MM.1S (cell line): ENCODE results near the gene UBE2E3.

Experiments
- DNase-seq: peaks from one replicate; pipeline ENCODE4 v3.0.0-alpha.2; 2015
- H2AFZ ChIP-seq: fragments of 300-600 bp; sonication (generic); 2 replicates; pipeline ENCODE4 v1.6.0; 2016; ENCODE audit warnings: antibody characterized with exemption, low read length
- H3F3A ChIP-seq: fragments of 300-600 bp; sonication (generic); 2 replicates; pipeline ENCODE4 v1.6.1; 2016; ENCODE audit warnings: mild to moderate bottlenecking, antibody characterized with exemption, low read length, moderate library complexity, mixed read lengths; ENCODE audit not compliant: insufficient read depth
- H3K27ac ChIP-seq: fragments of 300-600 bp; sonication (generic); 2 replicates; pipeline ENCODE4 v1.5.1; 2016; ENCODE audit warnings: mild to moderate bottlenecking, low read length
- H3K27me3 ChIP-seq: fragments of 300-600 bp; sonication (generic); replicated peaks from 2 replicates; pipeline ENCODE4 v1.6.0; 2016; ENCODE audit warnings: low read length; ENCODE audit not compliant: insufficient read depth
- H3K36me3 ChIP-seq: fragments of 300-600 bp; sonication (generic); replicated peaks from 2 replicates; pipeline ENCODE4 v1.6.1; 2016; ENCODE audit warnings: mild to moderate bottlenecking, low read length, mixed read lengths; ENCODE audit not compliant: insufficient read depth
- H3K4me1 ChIP-seq: fragments of 300-600 bp; sonication (generic); 2 replicates; pipeline ENCODE4 v1.6.1; 2016; ENCODE audit warnings: low read length, mixed read lengths
- H3K4me2 ChIP-seq: fragments of 300-600 bp; sonication (generic); 2 replicates; pipeline ENCODE4 v1.6.0; 2016; ENCODE audit warnings: low read depth, low read length
- H3K4me3 ChIP-seq: fragments of 300-600 bp; sonication (generic); 2 replicates; pipeline ENCODE4 v1.5.1; 2016; ENCODE audit warnings: low read length, mixed read lengths
- H3K79me2 ChIP-seq: fragments of 300-600 bp; sonication (generic); 2 replicates; pipeline ENCODE4 v1.6.1; 2016; ENCODE audit warnings: mixed run types, low read length, mixed read lengths
- H3K9ac ChIP-seq: fragments of 300-600 bp; sonication (generic); 2 replicates; pipeline ENCODE4 v1.6.1; 2016; ENCODE audit warnings: low read length, mixed read lengths
- H3K9me2 ChIP-seq: fragments of 300-600 bp; sonication (generic); replicated peaks from 2 replicates; pipeline ENCODE4 v1.6.1; 2016; ENCODE audit warnings: mild to moderate bottlenecking, low read length, mixed read lengths; ENCODE audit not compliant: insufficient read depth
- H3K9me3 ChIP-seq: fragments of 300-600 bp; sonication (generic); replicated peaks from 2 replicates; pipeline ENCODE4 v1.6.1; 2016; ENCODE audit warnings: mild to moderate bottlenecking, low read length, mixed read lengths; ENCODE audit not compliant: insufficient read depth
- H4K20me1 ChIP-seq: fragments of 300-600 bp; sonication (generic); 2 replicates; pipeline ENCODE4 v1.6.1; 2016; ENCODE audit warnings: mild to moderate bottlenecking, low read length, moderate library complexity, mixed read lengths; ENCODE audit not compliant: insufficient read depth
- EZH2 ChIP-seq: fragments of 300-600 bp; sonication (generic); optimal IDR thresholded peaks from 2 replicates; pipeline ENCODE3; 2017; ENCODE audit warnings: low read depth, mild to moderate bottlenecking, antibody characterized with exemption, low read length, mixed read lengths
- EZH2phosphoT487 ChIP-seq: fragments of 300-600 bp; sonication (generic); IDR thresholded peaks from 2 replicates; pipeline ENCODE4 v1.6.1; 2018; ENCODE audit warnings: antibody characterized with exemption, low read length
- TF ChIP-seq, protein P1 (sequence below): fragments of 300-600 bp; sonication (generic); IDR thresholded peaks from 2 replicates; pipeline ENCODE4 v1.5.1; 2016; ENCODE audit warnings: antibody characterized with exemption, low read length, mixed read lengths

The UBE2E3 gene

DNA sequence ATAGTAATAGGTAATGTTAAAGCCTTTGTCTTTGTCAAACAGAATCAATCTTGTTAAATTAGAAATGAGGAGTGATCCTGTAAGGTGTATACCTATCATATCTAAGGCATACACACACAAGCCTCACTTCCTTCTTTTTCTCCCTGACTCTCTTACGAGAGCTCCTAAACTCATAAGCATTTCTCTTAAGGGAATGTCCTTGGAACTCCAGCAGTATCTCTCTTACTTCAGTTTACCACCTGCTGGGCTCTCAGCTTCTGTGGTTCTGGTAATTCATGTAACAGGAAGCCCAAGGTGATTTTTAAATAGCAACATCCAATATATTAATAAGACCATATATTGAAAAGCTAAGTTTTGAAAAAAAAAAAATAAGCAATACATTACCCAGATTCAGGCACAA lies 85.9 kb downstream of the UBE2E3 start:
- no peak overlapping the region for H3K27ac ChIP-seq
- no peaks in the 10 kb centered on the region for H3K9me3 ChIP-seq
- no peaks in the 10 kb centered on the region for H4K20me1 ChIP-seq
- no peak overlapping the region for H3K9ac ChIP-seq
- no peaks in the 10 kb centered on the region for H3K9me2 ChIP-seq
- H2AFZ ChIP-seq = no peak overlapping the region
- H3K36me3 ChIP-seq = no peaks in the 10 kb centered on the region; the same call in 1 of the 2 replicates
- H3K79me2 ChIP-seq = peaks cover 6% of the 10 kb centered on the region; the same call in 1 of the 2 replicates
- H3K4me1 ChIP-seq = peaks cover 15% of the 10 kb centered on the region; the same call in 1 of the 2 replicates
- H3F3A ChIP-seq = no peaks in the 10 kb centered on the region
- H3K4me2 ChIP-seq = no peak overlapping the region
- no peak overlapping the region for H3K4me3 ChIP-seq
- H3K27me3 ChIP-seq = no peaks in the 10 kb centered on the region
- TF ChIP-seq EZH2 (no peak), EZH2phosphoT487 (no peak)
- TF ChIP-seq, protein P1, sequence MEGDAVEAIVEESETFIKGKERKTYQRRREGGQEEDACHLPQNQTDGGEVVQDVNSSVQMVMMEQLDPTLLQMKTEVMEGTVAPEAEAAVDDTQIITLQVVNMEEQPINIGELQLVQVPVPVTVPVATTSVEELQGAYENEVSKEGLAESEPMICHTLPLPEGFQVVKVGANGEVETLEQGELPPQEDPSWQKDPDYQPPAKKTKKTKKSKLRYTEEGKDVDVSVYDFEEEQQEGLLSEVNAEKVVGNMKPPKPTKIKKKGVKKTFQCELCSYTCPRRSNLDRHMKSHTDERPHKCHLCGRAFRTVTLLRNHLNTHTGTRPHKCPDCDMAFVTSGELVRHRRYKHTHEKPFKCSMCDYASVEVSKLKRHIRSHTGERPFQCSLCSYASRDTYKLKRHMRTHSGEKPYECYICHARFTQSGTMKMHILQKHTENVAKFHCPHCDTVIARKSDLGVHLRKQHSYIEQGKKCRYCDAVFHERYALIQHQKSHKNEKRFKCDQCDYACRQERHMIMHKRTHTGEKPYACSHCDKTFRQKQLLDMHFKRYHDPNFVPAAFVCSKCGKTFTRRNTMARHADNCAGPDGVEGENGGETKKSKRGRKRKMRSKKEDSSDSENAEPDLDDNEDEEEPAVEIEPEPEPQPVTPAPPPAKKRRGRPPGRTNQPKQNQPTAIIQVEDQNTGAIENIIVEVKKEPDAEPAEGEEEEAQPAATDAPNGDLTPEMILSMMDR = no peak
- no peak for DNase-seq

DNA sequence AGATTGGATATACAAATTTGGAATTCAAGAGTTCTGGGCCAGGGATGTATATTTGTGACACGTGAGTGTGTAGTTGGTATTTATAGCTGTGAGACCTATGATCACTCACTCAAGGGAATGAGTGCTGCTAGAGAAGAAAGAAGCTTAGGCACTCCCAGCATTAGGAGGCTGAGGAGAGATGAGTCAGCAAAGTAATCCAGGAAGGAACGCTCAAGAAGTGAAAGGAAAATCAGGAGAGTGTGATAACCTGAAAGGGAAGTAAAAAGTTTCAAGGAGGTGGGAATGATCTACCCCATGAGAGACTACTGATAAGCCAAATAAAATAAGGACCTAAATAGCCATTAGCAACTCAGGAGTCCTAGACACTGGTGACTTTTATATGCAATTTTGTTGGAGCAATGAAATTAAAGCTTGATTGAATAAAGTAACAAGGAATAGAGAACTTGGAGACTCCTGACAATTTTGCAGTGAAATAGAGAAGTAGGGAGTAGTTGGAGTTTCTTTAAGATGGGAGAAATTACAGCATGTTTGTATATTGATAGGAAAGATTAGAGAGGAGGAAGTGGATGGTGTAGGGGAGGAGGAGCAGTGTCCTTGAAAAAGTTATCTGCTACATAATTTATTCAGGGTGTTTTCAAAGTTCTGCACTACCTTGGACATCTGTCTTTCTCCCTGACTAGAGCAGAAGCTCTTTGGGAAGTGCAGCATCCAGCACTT lies 89.9 kb downstream of the UBE2E3 start:
- Histone ChIP-seq H4K20me1 (no peaks in the 10 kb centered on the region), H3K9ac (no peak overlapping the region), H2AFZ (no peak overlapping the region), H3K4me3 (no peak overlapping the region), H3K4me2 (no peak overlapping the region), H3K9me3 (no peaks in the 10 kb centered on the region), H3K4me1 (peaks cover 15% of the 10 kb centered on the region; the same call in 1 of the 2 replicates), H3K79me2 (no peaks in the 10 kb centered on the region), H3K9me2 (no peaks in the 10 kb centered on the region), H3K36me3 (no peaks in the 10 kb centered on the region), H3F3A (no peaks in the 10 kb centered on the region), H3K27me3 (no peaks in the 10 kb centered on the region), H3K27ac (no peak overlapping the region)
- DNase-seq = no peak
- TF ChIP-seq EZH2 (no peak), EZH2phosphoT487 (no peak)
- TF ChIP-seq, protein P1 = no peak

DNA sequence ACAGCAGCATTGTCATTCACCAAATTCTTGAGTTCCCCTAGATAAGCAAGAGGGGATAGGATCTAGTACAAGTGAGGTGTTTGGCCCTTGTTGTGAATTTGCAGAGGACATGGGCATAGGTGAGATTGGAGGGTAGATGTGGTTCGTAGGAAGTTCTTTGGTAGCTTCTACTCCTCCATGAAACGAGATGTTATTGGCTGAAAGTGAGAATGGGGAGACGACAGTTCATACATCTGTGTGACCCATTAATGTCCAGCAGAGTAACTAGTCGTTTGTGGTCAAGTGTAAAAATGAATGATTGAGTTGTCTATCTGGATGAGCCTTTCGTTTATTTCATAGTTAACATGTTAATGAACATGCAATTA lies 90.4 kb downstream of the UBE2E3 start:
- H3K4me1 ChIP-seq = peaks cover 15% of the 10 kb centered on the region; the same call in 1 of the 2 replicates
- no peak for DNase-seq
- no peak overlapping the region for H2AFZ ChIP-seq
- no peaks in the 10 kb centered on the region for H3K9me2 ChIP-seq
- H3K9me3 ChIP-seq = no peaks in the 10 kb centered on the region
- H3K27me3 ChIP-seq = no peaks in the 10 kb centered on the region
- no peaks in the 10 kb centered on the region for H3K79me2 ChIP-seq
- H3F3A ChIP-seq = no peaks in the 10 kb centered on the region
- no peak overlapping the region for H3K4me2 ChIP-seq
- no peaks in the 10 kb centered on the region for H4K20me1 ChIP-seq
- no peak overlapping the region for H3K4me3 ChIP-seq
- no peaks in the 10 kb centered on the region for H3K36me3 ChIP-seq
- no peak overlapping the region for H3K27ac ChIP-seq
- H3K9ac ChIP-seq = no peak overlapping the region
- TF ChIP-seq EZH2phosphoT487 (no peak), EZH2 (no peak)
- TF ChIP-seq, protein P1 = no peak
